GM08714 (cell line): ENCODE results near the gene QPCTL.
"Not testable (repeated sequence)": the region's sequence is repeated elsewhere in the genome, so short reads cannot be mapped to it uniquely, and the experiment has no call there.

Experiments
- H3K4me3 ChIP-seq: fragments of 200-500 bp; sonication (Bioruptor generic); 2 replicates; pipeline ENCODE4 v1.5.1; 2014; ENCODE audit warnings: mild to moderate bottlenecking, low read length, inconsistent platforms
- ZNF274 ChIP-seq: IDR thresholded peaks from 2 replicates; pipeline ENCODE4 v1.6.1; 2012; ENCODE audit warnings: mild to moderate bottlenecking, low read depth, low read length

The QPCTL gene

GRCh38 chr19:45729800-45730290 is 37.4 kb downstream of the QPCTL start:
- TF ChIP-seq ZNF274 = no peak
- H3K4me3 ChIP-seq = peak overlapping the region; percentile 93

- no peak for TF ChIP-seq ZNF274
- H3K4me3 ChIP-seq = peak within 1 kb of the TSS; percentile 93
Observed at GRCh38 chr19:45730368-45731288, 38.2 kb downstream of the QPCTL start, which contains the start of gene FBXO46. FBXO46 (minus strand) TSS chr19:45730896; CDS start chr19:45713495, 17,401 bp downstream.

DNA sequence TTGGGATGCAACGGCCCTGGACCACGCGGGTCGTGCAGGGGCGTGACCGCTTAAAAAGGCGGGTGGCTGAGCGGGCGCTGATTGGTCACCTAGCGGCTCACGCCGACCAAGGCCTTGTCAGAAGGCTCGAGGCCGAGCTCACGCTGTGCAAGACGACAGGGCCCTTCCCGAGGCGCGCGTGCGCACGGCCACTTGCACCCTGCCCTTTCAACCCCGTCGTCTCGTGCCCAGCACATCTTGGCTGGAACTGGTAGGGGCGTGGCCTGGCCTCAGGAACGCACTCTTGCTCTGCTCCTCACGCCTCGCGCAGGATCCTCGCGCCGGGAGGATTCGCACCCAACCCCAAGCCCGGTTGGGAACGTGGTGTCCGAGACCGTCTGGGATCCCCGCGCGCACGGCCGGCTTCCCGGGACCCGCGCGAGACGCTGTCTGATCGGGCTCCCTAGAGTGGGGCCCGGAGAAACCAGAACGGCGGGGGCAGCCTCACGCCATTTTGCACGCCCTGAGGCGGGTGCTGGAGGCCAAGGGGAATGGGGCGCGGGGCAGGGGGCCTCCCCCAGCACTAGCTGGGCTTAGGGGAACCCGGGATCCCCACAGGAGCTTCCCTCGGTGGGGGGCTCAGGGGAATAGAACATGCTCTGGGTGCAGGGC is 40.8 kb downstream of the QPCTL start, which contains the start of gene MEIOSIN:
Gene MEIOSIN (plus strand): TSS at position 280 of the 651 bp plus-strand sequence. CDS start 1,938 bp downstream, outside the sequence.
- no peak within 1 kb of the TSS for H3K4me3 ChIP-seq
- no peak for TF ChIP-seq ZNF274

- TF ChIP-seq ZNF274 = no peak
- H3K4me3 ChIP-seq = no peak overlapping the region
Observed at GRCh38 chr19:45739498-45740439, 47.3 kb downstream of the QPCTL start.

GRCh38 chr19:45742969-45743368 is 50.5 kb downstream of the QPCTL start:
- H3K4me3 ChIP-seq = no peak overlapping the region
- no peak for TF ChIP-seq ZNF274

- H3K4me3 ChIP-seq = no peak overlapping the region
- TF ChIP-seq ZNF274 = no peak
Observed at GRCh38 chr19:45745606-45746005, 53.1 kb downstream of the QPCTL start.

DNA sequence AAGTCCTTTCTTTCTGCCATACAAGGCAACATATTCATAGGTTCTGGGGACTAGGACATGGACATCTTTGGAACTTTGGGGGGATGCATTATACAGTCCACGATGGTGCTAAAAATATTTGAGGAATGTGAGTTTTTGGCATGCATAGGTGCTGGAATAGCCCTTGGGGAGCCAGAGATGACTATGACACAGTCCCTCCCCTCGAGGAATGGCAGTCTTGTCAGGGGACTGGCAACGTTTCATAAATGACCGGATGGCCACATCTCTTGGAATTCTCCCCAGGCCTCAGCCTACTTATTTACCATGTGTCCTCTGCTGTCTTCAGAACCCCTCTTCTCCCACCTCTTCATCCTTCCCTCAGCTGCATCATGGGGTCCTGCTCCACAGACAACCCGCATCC is 54.4 kb downstream of the QPCTL start:
- no peak for TF ChIP-seq ZNF274

GRCh38 chr19:45747513-45747912 is 55.0 kb downstream of the QPCTL start:
- no peak for TF ChIP-seq ZNF274
- H3K4me3 ChIP-seq = no peak overlapping the region

More for the DNA sequence above, 54.4 kb downstream of the QPCTL start:
- no peak overlapping the region for H3K4me3 ChIP-seq

DNA sequence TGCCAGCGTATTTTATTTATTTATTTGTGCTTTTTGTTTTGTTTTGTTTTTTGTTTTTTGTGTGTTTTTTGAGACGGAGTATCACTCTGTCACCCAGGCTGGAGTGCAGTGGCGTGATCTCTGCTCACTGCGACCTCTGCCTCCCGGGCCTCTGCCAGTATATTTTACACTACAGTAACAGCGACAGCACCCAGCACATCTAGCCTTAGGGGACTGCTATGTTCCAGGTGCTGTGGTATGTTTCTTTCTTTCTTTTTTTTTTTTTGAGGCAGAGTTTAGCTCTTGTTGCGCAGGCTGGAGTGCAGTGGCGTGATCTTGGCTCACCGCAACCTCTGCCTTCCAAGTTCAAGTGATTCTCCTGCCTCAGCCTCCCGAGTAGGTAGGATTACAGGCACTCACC is 59.0 kb downstream of the QPCTL start:
- not testable (repeated sequence) for H3K4me3 ChIP-seq

GRCh38 chr19:45752639-45753038 is 60.2 kb downstream of the QPCTL start:
- no peak overlapping the region for H3K4me3 ChIP-seq
- no peak for TF ChIP-seq ZNF274

- H3K4me3 ChIP-seq = no peak overlapping the region
- TF ChIP-seq ZNF274 = no peak
Observed at GRCh38 chr19:45753548-45753947, 61.1 kb downstream of the QPCTL start.
